T follicular helper cell (primary cell): ENCODE results near the gene OS9.

ENCODE experiments used
- DNase-seq: peaks from one replicate; pipeline ENCODE4 v3.0.0-alpha.2; 2020; ENCODE audit warnings: low read depth

The OS9 gene

GRCh38 chr12:57765698-57766463 lies 71.9 kb downstream of the OS9 start:
- no peak for DNase-seq

- DNase-seq, result no peak
These were observed 72.8 kb downstream of the OS9 start, which contains the start of gene CYP27B1 for GRCh38 chr12:57766464-57767304. Gene CYP27B1 (minus strand): TSS chr12:57767078. CDS start chr12:57767041, 37 bp downstream.

GRCh38 chr12:57767305-57767698 lies 73.4 kb downstream of the OS9 start:
- no peak for DNase-seq

GRCh38 chr12:57767876-57768275 lies 73.9 kb downstream of the OS9 start:
- no peak for DNase-seq

DNA sequence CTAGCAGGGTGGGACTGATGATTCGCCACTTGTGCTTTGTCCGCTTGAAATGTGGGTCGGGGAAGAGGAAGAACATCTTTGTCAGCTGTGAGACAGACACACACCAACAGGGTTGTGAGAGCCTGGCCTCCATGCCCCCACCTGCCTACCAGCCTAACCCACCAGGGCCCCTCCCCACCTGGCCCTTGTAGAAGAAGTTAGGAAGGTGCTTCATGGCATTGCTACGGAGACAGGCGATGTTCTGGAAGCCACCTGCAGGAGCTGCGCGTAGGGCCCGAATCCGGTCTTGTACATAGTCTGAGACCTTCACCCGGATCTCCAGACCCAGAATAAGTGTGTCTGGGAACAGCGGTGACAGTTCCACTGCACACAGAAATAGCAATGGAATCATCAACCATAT lies 75.7 kb downstream of the OS9 start:
- no peak for DNase-seq

DNA sequence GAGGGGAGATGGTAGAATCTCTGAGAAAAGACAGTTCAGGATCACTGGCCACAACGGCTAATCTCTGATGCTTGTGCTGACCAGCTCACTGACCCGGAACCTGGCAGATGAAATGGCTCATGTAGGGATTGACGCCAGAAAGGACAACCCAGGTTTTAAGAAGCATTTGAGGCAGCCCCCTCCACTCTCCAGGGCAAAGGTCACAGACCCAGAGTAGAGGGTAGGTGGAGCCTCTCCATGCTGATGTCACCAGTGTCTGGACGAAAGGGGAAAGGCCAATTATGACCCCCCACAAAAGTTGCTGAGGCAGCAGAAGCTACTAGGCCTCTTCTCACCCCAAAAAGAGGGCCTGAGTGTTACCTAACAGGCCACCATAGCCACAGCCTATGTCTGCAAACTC lies 76.8 kb downstream of the OS9 start:
- no peak for DNase-seq
